Astrocyte (in vitro differentiated cells and primary cell): ENCODE measurements around the gene ULBP1. TPM values are rescaled to one million over a fixed set of nuclear protein-coding genes. Genes with fewer than 3 reads are reported as not detected.

ENCODE experiments used
- DNase-seq: peaks from one replicate; pipeline ENCODE4 v3.0.0-alpha.2; 2010; ENCODE audit warnings: low read depth
- FAIRE-seq: peaks from 2 replicates; lab custom pipeline; 2011; peaks lifted over from hg19 to GRCh38; lab: Jason Lieb, UNC
- H2AFZ ChIP-seq: 2 replicates; pipeline ENCODE4 v1.6.0; 2012; ENCODE audit warnings: low read depth, low read length, inconsistent platforms
- H3K27ac ChIP-seq: 2 replicates; pipeline ENCODE4 v1.5.1; 2011; ENCODE audit warnings: low read depth, low read length, inconsistent platforms
- H3K27me3 ChIP-seq: 2 replicates; pipeline ENCODE4 v1.6.0; 2011; ENCODE audit warnings: low read length, inconsistent platforms; ENCODE audit not compliant: insufficient read depth
- H3K36me3 ChIP-seq: 2 replicates; pipeline ENCODE4 v1.5.1; 2011; ENCODE audit warnings: low read length, inconsistent platforms; ENCODE audit not compliant: insufficient read depth
- H3K4me1 ChIP-seq: 2 replicates; pipeline ENCODE4 v1.5.1; 2011; ENCODE audit warnings: low read length, inconsistent platforms; ENCODE audit not compliant: insufficient read depth
- H3K4me2 ChIP-seq: 2 replicates; pipeline ENCODE4 v1.6.0; 2012; ENCODE audit warnings: low read length, inconsistent platforms
- H3K4me3 ChIP-seq: 2 replicates; pipeline ENCODE4 v1.5.1; 2011; ENCODE audit warnings: low read depth, mild to moderate bottlenecking, low read length, inconsistent platforms; ENCODE audit not compliant: insufficient read depth
- H3K79me2 ChIP-seq: 2 replicates; pipeline ENCODE4 v1.6.0; 2012; ENCODE audit warnings: mild to moderate bottlenecking, low read length, inconsistent platforms; ENCODE audit not compliant: insufficient read depth
- H3K9ac ChIP-seq: 2 replicates; pipeline ENCODE4 v1.6.0; 2012; ENCODE audit warnings: mild to moderate bottlenecking, low read length, inconsistent platforms
- H3K9me3 ChIP-seq: 2 replicates; pipeline ENCODE4 v1.5.1; 2012; ENCODE audit warnings: low read depth, mild to moderate bottlenecking, low read length, inconsistent platforms; ENCODE audit not compliant: insufficient read depth
- H4K20me1 ChIP-seq: 2 replicates; pipeline ENCODE4 v1.6.0; 2012; ENCODE audit warnings: low read length, inconsistent platforms; ENCODE audit not compliant: insufficient read depth
- H3K27ac Mint-ChIP-seq: one replicate; pipeline ENCODE4 v1.8.0; 2021; ENCODE audit warnings: mild to moderate bottlenecking, mixed read lengths; ENCODE audit not compliant: unreplicated experiment
- H3K27me3 Mint-ChIP-seq: one replicate; pipeline ENCODE4 v1.8.0; 2021; ENCODE audit warnings: low read depth, mixed read lengths; ENCODE audit not compliant: unreplicated experiment
- H3K36me3 Mint-ChIP-seq: one replicate; pipeline ENCODE4 v1.8.0; 2021; ENCODE audit warnings: low read depth, mixed read lengths; ENCODE audit not compliant: unreplicated experiment
- H3K4me1 Mint-ChIP-seq: one replicate; pipeline ENCODE4 v1.8.0; 2021; ENCODE audit warnings: low read depth, mixed read lengths; ENCODE audit not compliant: unreplicated experiment
- H3K4me3 Mint-ChIP-seq: one replicate; pipeline ENCODE4 v1.8.0; 2021; ENCODE audit warnings: mild to moderate bottlenecking, moderate library complexity, mixed read lengths; ENCODE audit not compliant: unreplicated experiment
- H3K9me3 Mint-ChIP-seq: one replicate; pipeline ENCODE4 v1.8.0; 2021; ENCODE audit warnings: mild to moderate bottlenecking, mixed read lengths; ENCODE audit not compliant: unreplicated experiment
- EZH2 ChIP-seq: IDR thresholded peaks from 2 replicates; pipeline ENCODE4 v1.6.1; 2012; ENCODE audit warnings: mild to moderate bottlenecking, low read length, inconsistent platforms; ENCODE audit not compliant: insufficient read depth
- total RNA-seq: library from RNA; stranded (reverse); gene quantifications from 2 replicates; pipeline ENCODE4 v1.2.1, GENCODE V29; 2021
- TF ChIP-seq, protein P1 (sequence below): IDR thresholded peaks from 2 replicates; pipeline ENCODE4 v1.5.1; 2011; ENCODE audit warnings: low read depth, mild to moderate bottlenecking, inconsistent platforms, low read length, moderate library complexity; ENCODE audit not compliant: insufficient read depth

ULBP1 gene
- total RNA-seq, 1 donor from 2014 or later, result 7.4 TPM

GRCh38 chr6:149988550-149989346 is 25.0 kb downstream of the ULBP1 start:
- Histone ChIP-seq H3K79me2 (no peaks in the 10 kb centered on the region), H3K4me1 (peaks cover 9% of the 10 kb centered on the region), H3K27me3 (peaks cover 83% of the 10 kb centered on the region), H3K9ac (no peak overlapping the region), H2AFZ (no peak overlapping the region), H3K36me3 (no peaks in the 10 kb centered on the region), H3K4me2 (no peak overlapping the region), H3K4me3 (no peak overlapping the region), H3K27ac (no peak overlapping the region), H3K9me3 (peaks cover 18% of the 10 kb centered on the region), H4K20me1 (peaks cover 6% of the 10 kb centered on the region)
- peaks cover 5% of the 10 kb centered on the region for H3K36me3 Mint-ChIP-seq
- peaks cover 5% of the 10 kb centered on the region for H3K4me1 Mint-ChIP-seq
- peak overlapping the region; percentile 41 for H3K27ac Mint-ChIP-seq
- FAIRE-seq, result no peak
- DNase-seq, result no peak
- no peak overlapping the region for H3K4me3 Mint-ChIP-seq
- peaks cover 93% of the 10 kb centered on the region for H3K27me3 Mint-ChIP-seq
- peaks cover 31% of the 10 kb centered on the region for H3K9me3 Mint-ChIP-seq
- TF ChIP-seq, protein P1, sequence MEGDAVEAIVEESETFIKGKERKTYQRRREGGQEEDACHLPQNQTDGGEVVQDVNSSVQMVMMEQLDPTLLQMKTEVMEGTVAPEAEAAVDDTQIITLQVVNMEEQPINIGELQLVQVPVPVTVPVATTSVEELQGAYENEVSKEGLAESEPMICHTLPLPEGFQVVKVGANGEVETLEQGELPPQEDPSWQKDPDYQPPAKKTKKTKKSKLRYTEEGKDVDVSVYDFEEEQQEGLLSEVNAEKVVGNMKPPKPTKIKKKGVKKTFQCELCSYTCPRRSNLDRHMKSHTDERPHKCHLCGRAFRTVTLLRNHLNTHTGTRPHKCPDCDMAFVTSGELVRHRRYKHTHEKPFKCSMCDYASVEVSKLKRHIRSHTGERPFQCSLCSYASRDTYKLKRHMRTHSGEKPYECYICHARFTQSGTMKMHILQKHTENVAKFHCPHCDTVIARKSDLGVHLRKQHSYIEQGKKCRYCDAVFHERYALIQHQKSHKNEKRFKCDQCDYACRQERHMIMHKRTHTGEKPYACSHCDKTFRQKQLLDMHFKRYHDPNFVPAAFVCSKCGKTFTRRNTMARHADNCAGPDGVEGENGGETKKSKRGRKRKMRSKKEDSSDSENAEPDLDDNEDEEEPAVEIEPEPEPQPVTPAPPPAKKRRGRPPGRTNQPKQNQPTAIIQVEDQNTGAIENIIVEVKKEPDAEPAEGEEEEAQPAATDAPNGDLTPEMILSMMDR, result no peak
- TF ChIP-seq EZH2, result peak; percentile 31

GRCh38 chr6:149990212-149990660 is 26.5 kb downstream of the ULBP1 start:
- Histone ChIP-seq H3K4me2 (peak overlapping the region; percentile 74), H3K36me3 (no peaks in the 10 kb centered on the region), H2AFZ (peak overlapping the region; percentile 54), H3K27me3 (peaks cover 88% of the 10 kb centered on the region), H3K4me1 (peaks cover 9% of the 10 kb centered on the region), H3K9me3 (peaks cover 18% of the 10 kb centered on the region), H3K79me2 (no peaks in the 10 kb centered on the region), H3K27ac (no peak overlapping the region), H4K20me1 (peaks cover 6% of the 10 kb centered on the region), H3K9ac (no peak overlapping the region), H3K4me3 (peak overlapping the region; percentile 21)
- peaks cover 5% of the 10 kb centered on the region for H3K4me1 Mint-ChIP-seq
- TF ChIP-seq, protein P1, result no peak
- peak; percentile 81 for TF ChIP-seq EZH2
- FAIRE-seq (no peak), DNase-seq (no peak)
- peak overlapping the region; percentile 72 for H3K4me3 Mint-ChIP-seq
- peaks cover 5% of the 10 kb centered on the region for H3K36me3 Mint-ChIP-seq
- H3K9me3 Mint-ChIP-seq, result peaks cover 35% of the 10 kb centered on the region
- no peak overlapping the region for H3K27ac Mint-ChIP-seq
- H3K27me3 Mint-ChIP-seq, result peaks cover 95% of the 10 kb centered on the region
